Endothelial cell (in vitro differentiated cells): ENCODE measurements around the gene CAMKMT. TPM values are rescaled to one million over a fixed set of nuclear protein-coding genes. Genes with fewer than 3 reads are reported as not detected.
A peak's percentile ranks its signal among the peaks of the same experiment; 100 is the strongest.

Experiments
- DNase-seq: peaks from one replicate; pipeline ENCODE4 v3.0.0; 2021; ENCODE audit warnings: low spot score
- H3K27ac Mint-ChIP-seq: one replicate; pipeline ENCODE4 v1.8.0; 2021; ENCODE audit warnings: mixed read lengths, inconsistent platforms; ENCODE audit not compliant: unreplicated experiment
- H3K27me3 Mint-ChIP-seq: one replicate; pipeline ENCODE4 v1.8.0; 2021; ENCODE audit warnings: mild to moderate bottlenecking, moderate library complexity, mixed read lengths, inconsistent platforms; ENCODE audit not compliant: unreplicated experiment
- H3K36me3 Mint-ChIP-seq: one replicate; pipeline ENCODE4 v1.8.0; 2021; ENCODE audit warnings: mild to moderate bottlenecking, low read depth, mixed read lengths, inconsistent platforms; ENCODE audit not compliant: unreplicated experiment
- H3K4me1 Mint-ChIP-seq: one replicate; pipeline ENCODE4 v1.8.0; 2021; ENCODE audit warnings: mild to moderate bottlenecking, mixed read lengths, inconsistent platforms; ENCODE audit not compliant: unreplicated experiment
- H3K4me3 Mint-ChIP-seq: one replicate; pipeline ENCODE4 v1.8.0; 2021; ENCODE audit warnings: mild to moderate bottlenecking, mixed read lengths, inconsistent platforms; ENCODE audit not compliant: unreplicated experiment
- H3K9me3 Mint-ChIP-seq: one replicate; pipeline ENCODE4 v1.8.0; 2021; ENCODE audit warnings: mixed read lengths, inconsistent platforms; ENCODE audit not compliant: unreplicated experiment
- CTCF ChIP-seq: fragments of 200-600 bp; sonication (generic); IDR thresholded peaks from one replicate; pipeline ENCODE4 v1.5.0; 2021; ENCODE audit warnings: antibody characterized with exemption; ENCODE audit not compliant: unreplicated experiment
- total RNA-seq: library from RNA; stranded (reverse); fragmentation: NEBNext Ultra II Directional; extraction: Animal tissue kit (Norgen Biotek cat#: 25700); gene quantifications from one replicate; pipeline ENCODE4 v1.2.1, GENCODE V29; 2021; ENCODE audit not compliant: unreplicated experiment

CAMKMT gene
- total RNA-seq, 1 donor from 2014 or later, result 8.4 TPM

GRCh38 chr2:44330801-44331200, 30.9 kb upstream of the CAMKMT start:
- H3K9me3 Mint-ChIP-seq, result no peaks in the 10 kb centered on the region
- TF ChIP-seq CTCF, result no peak
- no peaks in the 10 kb centered on the region for H3K36me3 Mint-ChIP-seq
- no peaks in the 10 kb centered on the region for H3K4me1 Mint-ChIP-seq
- H3K27me3 Mint-ChIP-seq, result no peaks in the 10 kb centered on the region
- H3K4me3 Mint-ChIP-seq, result no peak overlapping the region
- no peak for DNase-seq
- no peak overlapping the region for H3K27ac Mint-ChIP-seq

- H3K36me3 Mint-ChIP-seq, result peaks cover 3% of the 10 kb centered on the region
- H3K4me3 Mint-ChIP-seq, result no peak overlapping the region
- no peak for DNase-seq
- H3K27me3 Mint-ChIP-seq, result no peaks in the 10 kb centered on the region
- TF ChIP-seq CTCF, result no peak
- H3K9me3 Mint-ChIP-seq, result no peaks in the 10 kb centered on the region
- H3K4me1 Mint-ChIP-seq, result no peaks in the 10 kb centered on the region
- no peak overlapping the region for H3K27ac Mint-ChIP-seq
These were observed 27.8 kb upstream of the CAMKMT start for GRCh38 chr2:44333994-44334393.

GRCh38 chr2:44335806-44336538, 25.8 kb upstream of the CAMKMT start:
- no peaks in the 10 kb centered on the region for H3K27me3 Mint-ChIP-seq

GRCh38 chr2:44342854-44343253, 18.9 kb upstream of the CAMKMT start:
- no peak overlapping the region for H3K4me3 Mint-ChIP-seq
- H3K9me3 Mint-ChIP-seq, result no peaks in the 10 kb centered on the region
- no peaks in the 10 kb centered on the region for H3K27me3 Mint-ChIP-seq
- H3K4me1 Mint-ChIP-seq, result no peaks in the 10 kb centered on the region
- DNase-seq, result no peak
- H3K27ac Mint-ChIP-seq, result no peak overlapping the region
- TF ChIP-seq CTCF, result peak; percentile 62
- H3K36me3 Mint-ChIP-seq, result peaks cover 3% of the 10 kb centered on the region

More at GRCh38 chr2:44335806-44336538, 25.8 kb upstream of the CAMKMT start:
- Mint-ChIP-seq H3K36me3 (peaks cover 3% of the 10 kb centered on the region), H3K9me3 (no peaks in the 10 kb centered on the region), H3K4me1 (no peaks in the 10 kb centered on the region), H3K27ac (no peak overlapping the region), H3K4me3 (no peak overlapping the region)
- no peak for DNase-seq
- TF ChIP-seq CTCF, result no peak

- Mint-ChIP-seq H3K27ac (no peak overlapping the region), H3K9me3 (no peaks in the 10 kb centered on the region), H3K4me1 (peaks cover 4% of the 10 kb centered on the region), H3K27me3 (peaks cover 3% of the 10 kb centered on the region), H3K4me3 (no peak overlapping the region), H3K36me3 (no peaks in the 10 kb centered on the region)
- TF ChIP-seq CTCF, result no peak
- DNase-seq, result no peak
These were observed 14.2 kb upstream of the CAMKMT start for GRCh38 chr2:44347526-44347925.
